Measurements from ENCODE around the gene FAM120A.
"Not testable (repeated sequence)": the region's sequence is repeated elsewhere in the genome, so short reads cannot be mapped to it uniquely, and the experiment has no call there.

The FAM120A gene

GRCh38 chr9:93450945-93451815, at the start of gene FAM120A:
TSS of gene FAM120A (plus strand) at chr9:93451685. CDS start at chr9:93451916, 231 bp downstream.
- peak; percentile 82 for DNase-seq

GRCh38 chr9:93406371-93406770, 45.1 kb upstream of the FAM120A start:
- DNase-seq = no peak

- no peak for DNase-seq
Observed at GRCh38 chr9:93413530-93413929, 38.0 kb upstream of the FAM120A start.

- no peak for DNase-seq
Observed at GRCh38 chr9:93415176-93415690, 36.3 kb upstream of the FAM120A start.

- DNase-seq = no peak
Observed at GRCh38 chr9:93416530-93417235, 34.8 kb upstream of the FAM120A start.

GRCh38 chr9:93417538-93417937, 33.9 kb upstream of the FAM120A start:
- DNase-seq = no peak

GRCh38 chr9:93419023-93419422, 32.5 kb upstream of the FAM120A start:
- DNase-seq = no peak

GRCh38 chr9:93422977-93423616, 28.4 kb upstream of the FAM120A start:
- no peak for DNase-seq

GRCh38 chr9:93427655-93428379, 23.7 kb upstream of the FAM120A start:
- DNase-seq = no peak

GRCh38 chr9:93431539-93432105, 19.9 kb upstream of the FAM120A start:
- DNase-seq = no peak

GRCh38 chr9:93432964-93433363, 18.5 kb upstream of the FAM120A start:
- no peak for DNase-seq

- no peak for DNase-seq
Observed at GRCh38 chr9:93434056-93434455, 17.4 kb upstream of the FAM120A start.

- DNase-seq = no peak
Observed at GRCh38 chr9:93435386-93435785, 16.1 kb upstream of the FAM120A start.

GRCh38 chr9:93436218-93436617, 15.3 kb upstream of the FAM120A start:
- no peak for DNase-seq

- DNase-seq = no peak
Observed at GRCh38 chr9:93436655-93437407, 14.7 kb upstream of the FAM120A start.

GRCh38 chr9:93437996-93438395, 13.5 kb upstream of the FAM120A start:
- no peak for DNase-seq

- not testable (repeated sequence) for DNase-seq
Observed at GRCh38 chr9:93439301-93439700, 12.2 kb upstream of the FAM120A start.

GRCh38 chr9:93440896-93441580, 10.4 kb upstream of the FAM120A start:
- DNase-seq = no peak

GRCh38 chr9:93446073-93446472, 5.4 kb upstream of the FAM120A start:
- no peak for DNase-seq

- DNase-seq = no peak
Observed at GRCh38 chr9:93447655-93448054, 3.8 kb upstream of the FAM120A start.

Data from activated CD4-positive, alpha-beta T cell treated with anti-CD3 and anti-CD28 coated beads, Interleukin-10, Interleukin-2, amounts not matched to agents 100 ng/mL and 50 ng/mL, durations not matched to agents 16 hours and 8 hours (primary cell).